Thyroid gland (tissue), 4 donors: ENCODE measurements around the gene AGPAT1.
A peak's percentile ranks its signal among the peaks of the same experiment; 100 is the strongest.

Source experiments
- POLR2A ChIP-seq, 2 donors: fragments of 450-650 bp; IDR thresholded peaks; one replicate each; pipeline ENCODE4 v1.6.1; 2017; ENCODE audit warnings: antibody characterized with exemption in 2 of 2, mild to moderate bottlenecking in 2 of 2, moderate library complexity in 1 of 2
- TF ChIP-seq, protein P1 (sequence below), 6 experiments: fragments of 200-600 bp in 3 of 6; fragments of 450-650 bp in 3 of 6; sonication (generic) in 3 of 6; IDR thresholded peaks; one replicate each; pipeline ENCODE4 v1.5.1; 2016 to 2019; ENCODE audit warnings: antibody characterized with exemption in 6 of 6, mild to moderate bottlenecking in 2 of 6, inconsistent platforms in 1 of 6, moderate library complexity in 1 of 6

- peak in 1 of 2 donors; percentile 80 for TF ChIP-seq POLR2A (IDR thresholded peaks at IDR 0.05)
- TF ChIP-seq, protein P1, sequence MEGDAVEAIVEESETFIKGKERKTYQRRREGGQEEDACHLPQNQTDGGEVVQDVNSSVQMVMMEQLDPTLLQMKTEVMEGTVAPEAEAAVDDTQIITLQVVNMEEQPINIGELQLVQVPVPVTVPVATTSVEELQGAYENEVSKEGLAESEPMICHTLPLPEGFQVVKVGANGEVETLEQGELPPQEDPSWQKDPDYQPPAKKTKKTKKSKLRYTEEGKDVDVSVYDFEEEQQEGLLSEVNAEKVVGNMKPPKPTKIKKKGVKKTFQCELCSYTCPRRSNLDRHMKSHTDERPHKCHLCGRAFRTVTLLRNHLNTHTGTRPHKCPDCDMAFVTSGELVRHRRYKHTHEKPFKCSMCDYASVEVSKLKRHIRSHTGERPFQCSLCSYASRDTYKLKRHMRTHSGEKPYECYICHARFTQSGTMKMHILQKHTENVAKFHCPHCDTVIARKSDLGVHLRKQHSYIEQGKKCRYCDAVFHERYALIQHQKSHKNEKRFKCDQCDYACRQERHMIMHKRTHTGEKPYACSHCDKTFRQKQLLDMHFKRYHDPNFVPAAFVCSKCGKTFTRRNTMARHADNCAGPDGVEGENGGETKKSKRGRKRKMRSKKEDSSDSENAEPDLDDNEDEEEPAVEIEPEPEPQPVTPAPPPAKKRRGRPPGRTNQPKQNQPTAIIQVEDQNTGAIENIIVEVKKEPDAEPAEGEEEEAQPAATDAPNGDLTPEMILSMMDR (IDR thresholded peaks at IDR 0.05): no peak
These were observed at the start of gene AGPAT1 for GRCh38 chr6:32175711-32176475.
